ENCODE results near the gene THAP7. TPM values are rescaled to one million over a fixed set of nuclear protein-coding genes. Genes with fewer than 3 reads are reported as not detected.

Gene THAP7
- total RNA-seq, 3 donors from 2014 or later = 35.8 to 59.9 (median 52.4) TPM

DNA sequence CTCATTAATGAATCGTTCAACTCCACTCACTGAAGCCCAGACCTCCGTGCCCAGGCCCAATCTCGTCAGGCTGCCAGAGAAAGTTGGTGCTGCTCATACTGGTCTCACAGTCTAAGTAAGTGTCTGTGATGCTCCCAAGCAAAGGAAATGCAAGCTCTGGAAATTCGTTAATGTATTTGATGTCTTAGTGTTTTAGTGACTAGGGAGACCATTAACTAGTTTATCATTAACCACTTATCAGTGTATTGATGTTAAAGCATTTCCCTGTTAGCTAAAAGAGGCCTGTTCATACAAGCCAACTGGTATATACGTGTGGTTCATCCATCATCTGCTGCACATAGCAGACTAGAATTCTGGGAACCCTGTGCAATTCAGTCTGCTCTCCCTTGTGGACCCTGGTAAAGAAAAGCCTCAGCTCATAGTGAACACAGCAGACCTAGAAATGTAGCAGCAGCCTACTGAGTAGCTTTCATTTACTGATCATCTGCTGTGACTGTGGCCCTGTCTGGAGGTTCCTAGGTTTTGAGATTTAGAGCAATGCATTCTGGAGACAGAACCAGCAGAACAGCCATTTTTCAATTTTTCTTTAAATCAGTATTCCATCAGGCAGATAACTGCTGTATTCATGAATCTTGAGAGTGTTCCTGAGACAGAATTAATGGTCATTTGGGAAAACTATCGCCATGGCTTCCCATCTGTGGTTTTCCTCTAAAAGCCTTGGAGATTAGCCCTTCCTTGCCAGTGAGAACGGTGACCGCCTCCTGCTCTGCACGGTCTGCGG lies 50.6 kb downstream of the THAP7 start:
- H3K36me3 ChIP-seq = no peaks in the 10 kb centered on the region
- TF ChIP-seq POLR2AphosphoS5 (IDR thresholded peaks at IDR 0.05) (no peak), POLR2A (IDR thresholded peaks at IDR 0.05) (no peak)
- TF ChIP-seq, protein P1, sequence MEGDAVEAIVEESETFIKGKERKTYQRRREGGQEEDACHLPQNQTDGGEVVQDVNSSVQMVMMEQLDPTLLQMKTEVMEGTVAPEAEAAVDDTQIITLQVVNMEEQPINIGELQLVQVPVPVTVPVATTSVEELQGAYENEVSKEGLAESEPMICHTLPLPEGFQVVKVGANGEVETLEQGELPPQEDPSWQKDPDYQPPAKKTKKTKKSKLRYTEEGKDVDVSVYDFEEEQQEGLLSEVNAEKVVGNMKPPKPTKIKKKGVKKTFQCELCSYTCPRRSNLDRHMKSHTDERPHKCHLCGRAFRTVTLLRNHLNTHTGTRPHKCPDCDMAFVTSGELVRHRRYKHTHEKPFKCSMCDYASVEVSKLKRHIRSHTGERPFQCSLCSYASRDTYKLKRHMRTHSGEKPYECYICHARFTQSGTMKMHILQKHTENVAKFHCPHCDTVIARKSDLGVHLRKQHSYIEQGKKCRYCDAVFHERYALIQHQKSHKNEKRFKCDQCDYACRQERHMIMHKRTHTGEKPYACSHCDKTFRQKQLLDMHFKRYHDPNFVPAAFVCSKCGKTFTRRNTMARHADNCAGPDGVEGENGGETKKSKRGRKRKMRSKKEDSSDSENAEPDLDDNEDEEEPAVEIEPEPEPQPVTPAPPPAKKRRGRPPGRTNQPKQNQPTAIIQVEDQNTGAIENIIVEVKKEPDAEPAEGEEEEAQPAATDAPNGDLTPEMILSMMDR (IDR thresholded peaks at IDR 0.05) = no peak
- intact Hi-C loops (cut with DNase I; ENCODE audit: low total_unique reads) = no loop called here

DNA sequence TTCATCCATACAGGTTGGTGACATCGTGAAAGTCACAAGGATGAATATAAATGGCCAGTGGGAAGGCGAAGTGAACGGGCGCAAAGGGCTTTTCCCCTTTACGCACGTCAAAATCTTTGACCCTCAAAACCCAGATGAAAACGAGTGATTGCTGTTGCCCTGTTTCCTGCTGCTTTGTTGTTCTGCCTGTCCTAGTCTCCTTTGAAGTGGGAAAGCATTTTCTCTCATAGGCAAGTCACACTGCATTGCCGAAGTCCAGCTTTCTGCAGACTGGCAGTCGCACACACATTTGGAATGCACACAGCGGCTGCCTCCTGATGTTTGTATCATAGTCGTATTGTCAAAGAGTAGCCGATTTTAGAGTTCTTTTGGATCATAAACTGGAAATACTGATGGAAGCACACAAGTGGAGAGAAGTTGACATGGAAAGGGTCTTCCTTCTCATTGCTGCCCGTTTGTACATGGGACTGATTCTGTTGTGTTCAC lies 52.2 kb downstream of the THAP7 start:
- no peaks in the 10 kb centered on the region for H3K27me3 ChIP-seq
- no peaks in the 10 kb centered on the region for H3K36me3 ChIP-seq
- H3K4me1 ChIP-seq = no peaks in the 10 kb centered on the region
- intact Hi-C loops (cut with DNase I; ENCODE audit: low total_unique reads) = no loop called here
- H3K9me3 ChIP-seq = no peaks in the 10 kb centered on the region
- no peak overlapping the region for H3K27ac ChIP-seq
- TF ChIP-seq POLR2A (IDR thresholded peaks at IDR 0.05) (no peak), POLR2AphosphoS5 (IDR thresholded peaks at IDR 0.05) (no peak)
- TF ChIP-seq, protein P1 (IDR thresholded peaks at IDR 0.05) = no peak
- no peak overlapping the region for H3K4me3 ChIP-seq
- DNase-seq (ENCODE audit: low spot score in 2 of 2) = no peak

More for the DNA sequence above, 50.6 kb downstream of the THAP7 start:
- Histone ChIP-seq H3K4me3 (no peak overlapping the region), H3K9me3 (no peaks in the 10 kb centered on the region), H3K27ac (no peak overlapping the region), H3K4me1 (no peaks in the 10 kb centered on the region), H3K27me3 (no peaks in the 10 kb centered on the region)
- no peak for DNase-seq (ENCODE audit: low spot score in 2 of 2)

Other genes starting within 250 kb of the THAP7 start
- gene SERPIND1, start 228.0 kb downstream of the THAP7 start, total RNA-seq = under 1 TPM in 1 of 3 donors, not detected in 2; 0.29 TPM
- gene PI4KA, start 143.3 kb downstream of the THAP7 start, total RNA-seq = 100 to 1,000 TPM in 1 of 3 donors, 10 to 100 TPM in 2; 62.7 to 103 (median 73.5) TPM
- gene SNAP29, start 143.1 kb downstream of the THAP7 start, total RNA-seq = 10 to 100 TPM; 17.7 to 28.2 (median 22.5) TPM
- 10 to 100 TPM; 36.8 to 46.5 (median 42.3) TPM for gene CRKL, start 84.7 kb downstream of the THAP7 start, total RNA-seq
- gene AIFM3, start 34.9 kb downstream of the THAP7 start, total RNA-seq = 1 to 10 TPM; 1.6 to 3.3 (median 2.2) TPM
- gene LZTR1, start 19.8 kb downstream of the THAP7 start, total RNA-seq = 10 to 100 TPM; 37.6 to 59.0 (median 46.2) TPM
- 1 to 10 TPM in 1 of 3 donors, not detected in 2; 1.6 TPM for gene P2RX6, start 13.0 kb upstream of the THAP7 start, total RNA-seq
- 1 to 10 TPM; 1.6 to 2.4 (median 2.0) TPM for gene SLC7A4, start 30.4 kb upstream of the THAP7 start, total RNA-seq
- gene LRRC74B, start 43.8 kb upstream of the THAP7 start, total RNA-seq = not detected